Measurements from ENCODE around the gene PRICKLE2. TPM values are rescaled to one million over a fixed set of nuclear protein-coding genes. Genes with fewer than 3 reads are reported as not detected.

Gene PRICKLE2
- total RNA-seq, 6 experiments from 2014 or later: 2.4 to 4.4 (median 3.3) TPM

DNA sequence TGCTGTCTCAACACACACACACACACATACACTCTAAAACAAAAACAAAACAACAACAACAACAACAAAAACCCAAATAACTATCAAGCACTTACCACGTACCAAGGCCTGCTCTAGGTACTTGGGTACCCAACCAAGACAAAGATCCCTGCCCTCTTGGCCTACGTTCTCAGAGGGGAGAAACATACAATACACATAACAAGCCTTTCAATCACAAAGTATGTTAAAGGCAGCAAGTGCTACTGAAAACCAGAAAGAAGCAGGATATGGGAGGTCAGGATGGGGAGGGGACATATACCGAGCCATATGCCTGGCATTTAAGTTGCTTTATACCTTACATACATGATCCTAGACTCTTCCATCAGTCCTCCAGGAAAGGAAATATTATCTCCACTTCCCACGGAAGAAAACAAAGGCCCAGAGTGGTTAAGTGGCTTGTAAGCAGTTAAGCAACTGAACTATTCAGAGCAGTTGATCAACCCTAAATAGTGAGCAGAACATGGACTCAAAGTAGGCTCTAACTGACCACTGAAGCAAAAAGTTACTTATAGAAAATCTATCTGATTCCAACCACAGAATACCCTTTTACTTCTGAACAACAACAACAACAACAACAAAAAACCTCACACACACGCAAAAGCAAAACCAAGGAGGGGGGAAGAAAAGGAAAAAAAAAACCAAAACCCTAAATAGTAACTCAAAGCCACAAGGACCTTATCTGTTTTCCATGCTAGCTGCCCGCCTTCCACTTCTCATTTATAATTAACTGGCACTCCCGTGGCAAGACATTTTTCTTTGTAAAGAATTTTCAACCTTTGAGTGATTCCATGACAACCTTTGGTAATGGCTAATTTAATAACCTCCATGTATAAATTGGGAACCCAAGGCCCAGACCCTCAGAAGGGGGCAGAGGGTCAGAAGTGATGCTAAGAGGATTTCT is 21.0 kb downstream of the PRICKLE2 start:
- DNase-seq (no peak), ATAC-seq (no peak)
- intact Hi-C loops (cut with DNase I): no loop called here
- Histone ChIP-seq H3K4me3 (no peak overlapping the region), H3K4me1 (no peaks in the 10 kb centered on the region), H3K27ac (no peak overlapping the region), H3K9me3 (no peaks in the 10 kb centered on the region), H3K36me3 (no peaks in the 10 kb centered on the region), H3K27me3 (no peaks in the 10 kb centered on the region)
- TF ChIP-seq POLR2A (IDR thresholded peaks at IDR 0.05): no peak
- no peak for TF ChIP-seq CTCF (IDR thresholded peaks at IDR 0.05)
- WGBS (ENCODE audit: insufficient coverage, low coverage, low lambda C conversion rate, missing lambda C conversion rate): 44% methylated on average over 6 of the region's 7 CpGs

DNA sequence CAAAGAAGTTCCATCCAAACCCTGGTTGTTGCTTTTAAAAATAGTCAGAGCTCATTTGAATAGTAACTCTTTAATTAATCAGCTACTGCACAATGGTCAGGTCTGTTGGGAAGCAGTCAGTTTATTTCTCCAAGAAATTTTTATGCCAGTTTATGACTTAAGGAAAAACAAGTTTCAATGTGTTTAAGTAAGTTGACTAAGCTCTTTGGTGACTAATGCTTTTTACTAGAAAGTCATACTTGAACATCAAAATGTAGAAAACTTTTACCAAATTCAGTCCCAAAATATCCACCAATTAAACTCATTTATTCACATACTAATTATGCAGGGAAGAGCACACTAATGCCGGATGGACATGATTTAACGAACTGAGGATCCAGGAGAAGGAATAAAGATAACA is 22.1 kb downstream of the PRICKLE2 start:
- no peak overlapping the region for H3K4me3 ChIP-seq
- no peaks in the 10 kb centered on the region for H3K36me3 ChIP-seq
- H3K4me1 ChIP-seq: no peaks in the 10 kb centered on the region
- DNase-seq (no peak), ATAC-seq (no peak)
- no peak overlapping the region for H3K27ac ChIP-seq
- no peaks in the 10 kb centered on the region for H3K9me3 ChIP-seq
- no peaks in the 10 kb centered on the region for H3K27me3 ChIP-seq
- TF ChIP-seq CTCF (IDR thresholded peaks at IDR 0.05) (no peak), POLR2A (IDR thresholded peaks at IDR 0.05) (no peak)
- intact Hi-C loops (cut with DNase I): no loop called here
- 60% methylated on average over 2 of the region's 2 CpGs for WGBS (ENCODE audit: insufficient coverage, low coverage, low lambda C conversion rate, missing lambda C conversion rate)

DNA sequence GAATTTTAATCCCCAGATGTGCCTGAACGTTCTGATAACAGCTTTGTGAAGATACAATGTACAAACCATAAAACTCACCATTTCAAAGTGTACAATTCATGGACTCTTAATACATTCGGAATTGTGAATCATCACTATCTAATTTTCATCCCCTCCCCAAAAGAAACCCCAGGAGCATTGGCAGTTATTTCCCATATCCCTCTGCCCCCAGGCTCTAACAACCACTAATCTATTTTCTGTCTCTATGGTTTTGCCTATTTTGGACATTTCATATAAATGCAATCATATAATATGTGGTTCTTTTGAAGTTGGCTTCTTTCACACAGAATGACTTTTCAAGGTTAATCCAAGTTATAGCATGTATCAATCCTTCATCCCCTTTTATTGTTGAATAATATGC is 25.3 kb downstream of the PRICKLE2 start:
- Histone ChIP-seq H3K36me3 (no peaks in the 10 kb centered on the region), H3K27me3 (no peaks in the 10 kb centered on the region), H3K4me3 (no peak overlapping the region), H3K4me1 (no peaks in the 10 kb centered on the region), H3K9me3 (no peaks in the 10 kb centered on the region), H3K27ac (no peak overlapping the region)
- intact Hi-C loops (cut with DNase I): no loop called here
- WGBS (ENCODE audit: insufficient coverage, low coverage, low lambda C conversion rate, missing lambda C conversion rate): 63% methylated on average over 2 of the region's 2 CpGs
- ATAC-seq: no peak
- no peak for DNase-seq
- TF ChIP-seq CTCF (IDR thresholded peaks at IDR 0.05): no peak
- TF ChIP-seq POLR2A (IDR thresholded peaks at IDR 0.05): no peak

DNA sequence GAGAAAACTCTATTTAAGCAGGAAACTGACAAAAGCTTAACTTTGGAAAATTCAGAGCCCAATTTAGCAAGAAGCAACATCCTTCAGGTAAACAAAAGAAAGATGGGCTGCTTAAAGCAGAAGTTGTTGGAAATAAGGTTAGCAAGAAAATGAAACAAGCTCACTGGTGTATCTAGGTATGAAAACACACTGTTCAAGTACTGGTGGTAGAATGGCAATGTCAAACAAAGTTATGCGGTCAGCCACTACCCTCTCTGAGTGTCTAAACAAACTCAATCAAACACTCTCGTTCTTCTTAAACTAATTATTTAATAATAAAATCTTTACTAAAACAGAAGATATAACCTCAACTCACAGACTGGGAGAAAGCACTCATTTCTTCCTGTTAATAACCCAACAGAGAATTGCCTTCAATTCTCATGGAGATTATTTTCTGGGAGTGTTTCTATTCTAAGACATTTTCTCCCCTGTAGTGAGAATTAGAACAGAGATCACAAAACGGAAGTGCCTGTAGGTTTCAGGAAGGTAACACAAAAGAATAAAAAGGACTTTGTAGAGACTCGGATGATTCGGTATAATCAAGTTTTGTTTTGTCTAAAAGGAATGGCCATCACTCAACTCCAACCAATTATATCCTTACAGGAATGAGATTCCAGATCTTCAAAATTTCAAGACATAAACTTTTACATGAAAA is 28.9 kb downstream of the PRICKLE2 start:
- DNase-seq (no peak), ATAC-seq (no peak)
- intact Hi-C loops (cut with DNase I): no loop called here
- no peaks in the 10 kb centered on the region for H3K27me3 ChIP-seq
- H3K4me1 ChIP-seq: no peaks in the 10 kb centered on the region
- no peaks in the 10 kb centered on the region for H3K9me3 ChIP-seq
- no peak for TF ChIP-seq CTCF (IDR thresholded peaks at IDR 0.05)
- no peak for TF ChIP-seq POLR2A (IDR thresholded peaks at IDR 0.05)
- H3K4me3 ChIP-seq: no peak overlapping the region
- no peak overlapping the region for H3K27ac ChIP-seq
- 69% methylated on average over 5 of the region's 5 CpGs for WGBS (ENCODE audit: insufficient coverage, low coverage, low lambda C conversion rate, missing lambda C conversion rate)
- no peaks in the 10 kb centered on the region for H3K36me3 ChIP-seq

Measured in right lobe of liver (tissue), 6 donors.